MCF 10A (cell line): ENCODE results near the gene TMEM255A. TPM values are rescaled to one million over a fixed set of nuclear protein-coding genes. Genes with fewer than 3 reads are reported as not detected.

Experiments used
- BruUV-seq: library from RNA; stranded (reverse); fragments of 400-500 nt; replicated peaks from 2 replicates; lab custom pipeline; 2021; lab: Mats Ljungman, UMichigan
- CTCF ChIA-PET: fragments of 300-600 bp; sonication (Branson Sonifier 250); formaldehyde crosslinking; extraction: SDS; loops from one replicate; lab custom pipeline; 2021; ENCODE audit warnings: antibody characterized with exemption, inconsistent platforms; lab: Yijun Ruan, JAX
- POLR2A ChIA-PET: fragments of 300-600, 350-650 bp; sonication (Branson Sonifier 250); formaldehyde crosslinking; extraction: SDS; loops from one replicate; lab custom pipeline; 2020; ENCODE audit warnings: antibody characterized with exemption, inconsistent platforms; lab: Yijun Ruan, JAX
- DNase-seq: peaks from one replicate; pipeline ENCODE4 v3.0.0-alpha.2; 2018; ENCODE audit not compliant: unreplicated experiment
- H3K27ac Mint-ChIP-seq: one replicate; pipeline ENCODE4 v1.8.0; 2022; ENCODE audit warnings: mild to moderate bottlenecking, low read depth, mixed read lengths; ENCODE audit not compliant: unreplicated experiment
- H3K27me3 Mint-ChIP-seq: one replicate; pipeline ENCODE4 v1.8.0; 2022; ENCODE audit warnings: mixed read lengths; ENCODE audit not compliant: insufficient read depth, unreplicated experiment
- H3K36me3 Mint-ChIP-seq: one replicate; pipeline ENCODE4 v1.8.0; 2022; ENCODE audit warnings: mild to moderate bottlenecking, moderate library complexity, mixed read lengths; ENCODE audit not compliant: insufficient read depth, unreplicated experiment
- H3K4me1 Mint-ChIP-seq: one replicate; pipeline ENCODE4 v1.8.0; 2022; ENCODE audit warnings: mixed read lengths; ENCODE audit not compliant: insufficient read depth, unreplicated experiment
- H3K4me3 Mint-ChIP-seq: one replicate; pipeline ENCODE4 v1.8.0; 2022; ENCODE audit warnings: mild to moderate bottlenecking, moderate library complexity, mixed read lengths; ENCODE audit not compliant: unreplicated experiment
- H3K9me3 Mint-ChIP-seq: one replicate; pipeline ENCODE4 v1.8.0; 2022; ENCODE audit warnings: mixed read lengths; ENCODE audit not compliant: unreplicated experiment
- intact Hi-C: fragments of 100-400 bp; cut with micrococcal nuclease; formaldehyde crosslinking; loops from 2 replicates; pipeline ENCODE4 v1.14.1; 2022
- total RNA-seq: library from RNA; stranded (reverse); gene quantifications from 2 replicates; pipeline ENCODE4 v1.2.3, GENCODE V29; 2022
- TF ChIP-seq, protein P1 (sequence below): fragments of 200-600 bp; IDR thresholded peaks from one replicate; pipeline ENCODE4 v1.8.0; 2022; ENCODE audit warnings: antibody characterized with exemption, mild to moderate bottlenecking; ENCODE audit not compliant: unreplicated experiment

The TMEM255A gene
- total RNA-seq, 1 experiment from 2014 or later: not detected

- BruUV-seq: TSS peak; percentile 40
- intact Hi-C loops: loop anchor here (1.0 to 2.0 kb wide), 2 partner anchors 49 to 57 kb away; no protein-coding TSS in a partner anchor
- Mint-ChIP-seq H3K4me3 (peak overlapping the region; percentile 97), H3K27ac (peak overlapping the region; percentile 85), H3K9me3 (no peaks in the 10 kb centered on the region), H3K27me3 (peaks cover 41% of the 10 kb centered on the region), H3K4me1 (peaks cover 6% of the 10 kb centered on the region), H3K36me3 (peaks cover 29% of the 10 kb centered on the region)
- TF ChIP-seq, protein P1, sequence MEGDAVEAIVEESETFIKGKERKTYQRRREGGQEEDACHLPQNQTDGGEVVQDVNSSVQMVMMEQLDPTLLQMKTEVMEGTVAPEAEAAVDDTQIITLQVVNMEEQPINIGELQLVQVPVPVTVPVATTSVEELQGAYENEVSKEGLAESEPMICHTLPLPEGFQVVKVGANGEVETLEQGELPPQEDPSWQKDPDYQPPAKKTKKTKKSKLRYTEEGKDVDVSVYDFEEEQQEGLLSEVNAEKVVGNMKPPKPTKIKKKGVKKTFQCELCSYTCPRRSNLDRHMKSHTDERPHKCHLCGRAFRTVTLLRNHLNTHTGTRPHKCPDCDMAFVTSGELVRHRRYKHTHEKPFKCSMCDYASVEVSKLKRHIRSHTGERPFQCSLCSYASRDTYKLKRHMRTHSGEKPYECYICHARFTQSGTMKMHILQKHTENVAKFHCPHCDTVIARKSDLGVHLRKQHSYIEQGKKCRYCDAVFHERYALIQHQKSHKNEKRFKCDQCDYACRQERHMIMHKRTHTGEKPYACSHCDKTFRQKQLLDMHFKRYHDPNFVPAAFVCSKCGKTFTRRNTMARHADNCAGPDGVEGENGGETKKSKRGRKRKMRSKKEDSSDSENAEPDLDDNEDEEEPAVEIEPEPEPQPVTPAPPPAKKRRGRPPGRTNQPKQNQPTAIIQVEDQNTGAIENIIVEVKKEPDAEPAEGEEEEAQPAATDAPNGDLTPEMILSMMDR: no peak
- CTCF ChIA-PET: interaction anchor here (0.6 to 2.0 kb wide), 6 partner anchors 13 to 107 kb away, joined by 3 to 12 read pairs (median 4); partner anchors contain the start of gene TMEM255A
- POLR2A ChIA-PET: interaction anchor here (0.6 to 2.6 kb wide), 10 partner anchors 9 to 217 kb away, joined by 3 to 35 read pairs (median 4); no protein-coding TSS in a partner anchor
- DNase-seq: peak; percentile 17
These were observed 59.7 kb downstream of the TMEM255A start for GRCh38 chrX:120251471-120252011.

DNA sequence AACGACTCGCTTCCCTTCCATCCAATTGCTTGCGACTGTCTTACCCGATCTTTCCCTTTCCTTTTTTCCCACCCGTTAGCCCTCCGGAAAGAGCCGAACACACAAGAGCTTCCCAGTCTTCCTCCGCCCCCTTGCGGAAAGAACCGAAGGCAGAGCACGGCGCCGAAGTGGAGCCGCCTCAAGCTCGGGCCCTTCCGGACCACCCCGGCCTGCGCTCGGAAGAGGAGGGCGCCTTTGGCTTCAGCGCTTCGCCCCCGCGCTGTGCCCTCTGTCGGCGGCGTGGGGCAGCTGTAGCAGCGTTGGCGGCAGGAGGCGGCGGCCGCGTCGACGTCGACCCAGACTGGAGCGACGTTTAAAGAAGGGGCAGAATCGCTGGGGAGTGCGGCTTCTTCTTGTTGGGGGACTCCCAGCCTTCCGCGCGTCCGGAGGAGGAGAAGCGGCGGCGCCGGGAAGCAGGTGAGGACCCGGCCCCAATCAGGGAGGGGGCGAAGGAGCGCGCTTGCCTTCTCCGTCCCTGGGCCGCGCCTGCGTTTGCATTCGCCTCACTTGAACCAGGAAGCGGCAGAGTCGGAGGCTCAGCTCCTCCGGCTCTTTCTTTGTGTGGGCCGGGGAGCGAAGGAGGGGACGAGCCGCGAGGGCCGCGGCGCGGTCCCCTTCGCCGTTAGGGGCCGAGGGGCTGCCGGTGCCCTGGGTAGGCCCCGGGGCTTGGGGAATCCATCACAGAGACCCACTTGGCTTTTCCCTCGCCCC lies 60.6 kb downstream of the TMEM255A start, which contains the start of gene ZBTB33:
Gene ZBTB33, plus strand, starts transcription at position 291 of the 750 bp plus-strand sequence. CDS start 2,604 bp downstream, outside the sequence.
- CTCF ChIA-PET: interaction anchor here (0.6 to 2.0 kb wide), 11 partner anchors 14 to 197 kb away, joined by 3 to 12 read pairs (median 3); partner anchors contain the start of gene TMEM255A
- intact Hi-C loops: loop anchor here (1.0 to 2.0 kb wide), 2 partner anchors 50 to 58 kb away; no protein-coding TSS in a partner anchor
- peaks cover 6% of the 10 kb centered on the region for H3K4me1 Mint-ChIP-seq
- peak within 1 kb of the TSS; percentile 97 for H3K4me3 Mint-ChIP-seq
- no TSS peak for BruUV-seq
- peak within 1 kb of the TSS; percentile 99 for H3K27ac Mint-ChIP-seq
- TF ChIP-seq, protein P1: peak; percentile 46
- peaks cover 50% of the 10 kb centered on the region for H3K27me3 Mint-ChIP-seq
- peaks cover 25% of the 10 kb centered on the region for H3K36me3 Mint-ChIP-seq
- POLR2A ChIA-PET: interaction anchor here (0.8 to 2.6 kb wide), 14 partner anchors 10 to 676 kb away, joined by 3 to 35 read pairs (median 4); partner anchors contain the start of genes CUL4B and UBE2A
- DNase-seq: peak; percentile 93
- no peaks in the 10 kb centered on the region for H3K9me3 Mint-ChIP-seq

- Mint-ChIP-seq H3K4me3 (peak overlapping the region; percentile 87), H3K9me3 (no peaks in the 10 kb centered on the region), H3K27ac (peak overlapping the region; percentile 92), H3K36me3 (no peaks in the 10 kb centered on the region), H3K4me1 (peaks cover 6% of the 10 kb centered on the region), H3K27me3 (peaks cover 58% of the 10 kb centered on the region)
- ChIA-PET CTCF (interaction anchor here (1.0 kb wide), 1 partner anchor 54 kb away, joined by 3 read pairs; no protein-coding TSS in a partner anchor), POLR2A (interaction anchor here (0.6 to 1.9 kb wide), 6 partner anchors 13 to 227 kb away, joined by 3 to 12 read pairs (median 3); no protein-coding TSS in a partner anchor)
- intact Hi-C loops: loop anchor here (10.0 kb wide), 1 partner anchor 220 kb away; the partner anchor contains the start of gene LAMP2
- TF ChIP-seq, protein P1: no peak
- peak; percentile 82 for DNase-seq
- no TSS peak for BruUV-seq
These were observed 66.3 kb downstream of the TMEM255A start for GRCh38 chrX:120244735-120245498.
